Suprapubic skin (tissue), 4 donors: ENCODE measurements around the gene EFTUD2. TPM values are rescaled to one million over a fixed set of nuclear protein-coding genes. Genes with fewer than 3 reads are reported as not detected.
"Not testable (repeated sequence)": the region's sequence is repeated elsewhere in the genome, so short reads cannot be mapped to it uniquely, and the experiment has no call there.

Experiments
- DNase-seq, 2 donors: peaks; one replicate each; pipeline ENCODE4 v3.0.0-alpha.2; 2019; ENCODE audit warnings: low spot score in 2 of 2
- H3K27ac ChIP-seq: fragments of 200-600 bp; sonication (generic); one replicate; pipeline ENCODE4 v1.5.1; 2019
- H3K27me3 ChIP-seq: fragments of 200-600 bp; sonication (generic); one replicate; pipeline ENCODE4 v1.5.1; 2019
- H3K36me3 ChIP-seq: fragments of 200-600 bp; sonication (generic); one replicate; pipeline ENCODE4 v1.5.1; 2019
- H3K4me1 ChIP-seq: fragments of 200-600 bp; sonication (generic); one replicate; pipeline ENCODE4 v1.5.1; 2019
- H3K4me3 ChIP-seq: fragments of 200-600 bp; sonication (generic); one replicate; pipeline ENCODE4 v1.5.1; 2019; ENCODE audit warnings: mild to moderate bottlenecking
- H3K9me3 ChIP-seq: fragments of 200-600 bp; sonication (generic); one replicate; pipeline ENCODE4 v1.5.1; 2019
- EP300 ChIP-seq: sonication (generic); formaldehyde crosslinking; IDR thresholded peaks from one replicate; pipeline ENCODE4 v1.6.1; 2017; ENCODE audit warnings: antibody characterized with exemption
- POLR2A ChIP-seq, 2 donors: fragments of 450-650 bp; IDR thresholded peaks; one replicate each; pipeline ENCODE4 v1.6.1; 2017; ENCODE audit warnings: antibody characterized with exemption in 2 of 2, mild to moderate bottlenecking in 2 of 2, moderate library complexity in 2 of 2
- POLR2AphosphoS5 ChIP-seq, 3 donors: sonication (generic); formaldehyde crosslinking; IDR thresholded peaks; one replicate each; pipeline ENCODE4 v1.6.1; 2017; ENCODE audit warnings: antibody characterized with exemption in 3 of 3
- WGBS: methylation state at CpG from one replicate; pipeline ENCODE4 v1.1.5; 2018; 5-methylcytosine and 5-hydroxymethylcytosine counted together
- total RNA-seq, 4 donors: library from RNA; depleted of rRNA; stranded (reverse); fragments of >200 nt; gene quantifications; one replicate each; pipeline ENCODE4 v1.1.0, GENCODE V29; 2016
- TF ChIP-seq, protein P1 (sequence below), 2 donors: fragments of 200-600 bp in 1 of 2; fragments of 450-650 bp in 1 of 2; sonication (generic) in 1 of 2; IDR thresholded peaks; one replicate each; pipeline ENCODE4 v1.5.1; 2016 to 2019; ENCODE audit warnings: antibody characterized with exemption in 2 of 2, mild to moderate bottlenecking in 1 of 2, moderate library complexity in 1 of 2

Gene EFTUD2
- total RNA-seq, 4 donors from 2014 or later = 46.6 to 114 (median 94.7) TPM

DNA sequence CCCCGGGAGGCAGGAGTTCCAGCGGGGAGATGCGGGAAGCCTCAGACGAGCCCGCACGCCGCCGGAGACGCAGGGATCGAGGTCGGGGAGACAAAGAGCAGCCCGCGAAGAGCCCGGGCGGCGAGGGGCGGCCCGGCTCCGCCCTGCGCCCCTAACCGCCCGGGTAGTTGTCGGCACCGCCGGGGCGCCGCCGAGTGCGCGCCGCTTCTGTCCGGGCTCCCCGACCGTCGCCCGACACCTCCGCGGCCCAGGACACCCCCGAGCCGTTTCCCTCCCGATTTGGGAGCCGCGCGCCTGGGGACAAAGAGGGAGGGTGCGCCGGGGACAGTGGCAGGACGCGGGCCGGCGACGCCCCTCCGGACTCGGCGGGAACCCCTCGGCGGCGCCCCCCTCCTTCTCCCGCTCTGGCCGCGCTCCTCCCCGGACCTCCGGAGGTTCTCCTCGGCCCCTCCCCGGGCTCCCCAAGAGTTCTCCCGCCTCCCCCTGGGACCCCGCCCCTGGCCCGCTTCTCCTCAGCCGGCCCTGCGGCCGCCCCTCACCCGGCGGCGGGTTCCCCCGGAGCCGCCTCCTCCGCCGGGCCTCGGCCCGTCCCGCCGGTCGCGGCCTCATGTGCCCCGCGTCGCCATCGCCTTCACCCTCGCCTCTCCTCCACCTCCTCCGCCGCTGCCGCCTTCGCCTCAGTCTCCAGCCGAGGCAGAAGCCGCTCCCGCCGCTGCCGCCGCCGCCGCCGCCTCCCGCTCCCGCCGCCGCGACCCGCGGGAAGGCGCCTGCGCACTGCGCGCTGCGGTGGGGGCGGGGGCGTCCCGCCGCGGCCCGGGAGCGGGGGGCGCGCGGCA, 69.5 kb downstream of the EFTUD2 start, which contains the start of gene GJC1:
Gene GJC1 (minus strand): TSS at position 765 of the 836 bp plus-strand sequence. CDS start 24,470 bp downstream, outside the sequence.
- peaks cover 92% of the 10 kb centered on the region for H3K27me3 ChIP-seq
- TF ChIP-seq, protein P1, sequence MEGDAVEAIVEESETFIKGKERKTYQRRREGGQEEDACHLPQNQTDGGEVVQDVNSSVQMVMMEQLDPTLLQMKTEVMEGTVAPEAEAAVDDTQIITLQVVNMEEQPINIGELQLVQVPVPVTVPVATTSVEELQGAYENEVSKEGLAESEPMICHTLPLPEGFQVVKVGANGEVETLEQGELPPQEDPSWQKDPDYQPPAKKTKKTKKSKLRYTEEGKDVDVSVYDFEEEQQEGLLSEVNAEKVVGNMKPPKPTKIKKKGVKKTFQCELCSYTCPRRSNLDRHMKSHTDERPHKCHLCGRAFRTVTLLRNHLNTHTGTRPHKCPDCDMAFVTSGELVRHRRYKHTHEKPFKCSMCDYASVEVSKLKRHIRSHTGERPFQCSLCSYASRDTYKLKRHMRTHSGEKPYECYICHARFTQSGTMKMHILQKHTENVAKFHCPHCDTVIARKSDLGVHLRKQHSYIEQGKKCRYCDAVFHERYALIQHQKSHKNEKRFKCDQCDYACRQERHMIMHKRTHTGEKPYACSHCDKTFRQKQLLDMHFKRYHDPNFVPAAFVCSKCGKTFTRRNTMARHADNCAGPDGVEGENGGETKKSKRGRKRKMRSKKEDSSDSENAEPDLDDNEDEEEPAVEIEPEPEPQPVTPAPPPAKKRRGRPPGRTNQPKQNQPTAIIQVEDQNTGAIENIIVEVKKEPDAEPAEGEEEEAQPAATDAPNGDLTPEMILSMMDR (IDR thresholded peaks at IDR 0.05) = no peak
- TF ChIP-seq EP300 = no peak
- TF ChIP-seq POLR2AphosphoS5 (IDR thresholded peaks at IDR 0.05) = no peak
- TF ChIP-seq POLR2A (IDR thresholded peaks at IDR 0.05) = no peak
- H3K36me3 ChIP-seq = no peaks in the 10 kb centered on the region
- H3K4me1 ChIP-seq = peaks cover 17% of the 10 kb centered on the region
- WGBS = 0% methylated on average over 19 of the region's 123 CpGs
- no peaks in the 10 kb centered on the region for H3K9me3 ChIP-seq
- peak within 1 kb of the TSS; percentile 65 for H3K27ac ChIP-seq
- no peak for DNase-seq
- peak within 1 kb of the TSS; percentile 58 for H3K4me3 ChIP-seq

DNA sequence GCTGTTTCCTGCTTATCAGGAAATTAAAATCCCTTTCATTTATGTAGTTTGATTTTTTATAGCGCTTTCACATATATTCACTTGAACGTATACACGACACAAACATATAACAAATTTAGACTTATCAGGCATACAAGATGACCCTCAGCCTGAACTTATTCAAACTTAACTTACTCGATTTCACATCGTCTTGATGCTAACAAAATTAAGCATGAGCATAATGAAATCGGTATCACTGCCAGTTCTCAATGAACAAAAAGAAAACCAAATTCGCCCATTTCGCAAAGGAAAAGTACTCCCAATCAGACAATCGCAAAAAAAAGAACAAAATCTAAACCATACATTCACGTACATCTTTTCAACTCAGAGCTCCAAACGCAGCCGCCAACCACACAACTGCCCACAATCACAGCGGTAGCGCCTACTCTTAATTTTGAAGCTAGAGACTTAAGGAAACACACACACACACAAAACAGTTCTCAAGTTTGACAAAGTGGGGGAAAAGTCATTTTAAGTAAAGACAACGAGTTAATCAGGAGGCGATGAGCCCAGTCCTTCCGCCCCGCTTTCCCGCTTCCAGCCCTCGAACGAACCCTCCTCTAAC, 70.2 kb downstream of the EFTUD2 start:
- WGBS = 9% methylated on average over 21 of the region's 21 CpGs
- H3K27me3 ChIP-seq = peaks cover 87% of the 10 kb centered on the region

DNA sequence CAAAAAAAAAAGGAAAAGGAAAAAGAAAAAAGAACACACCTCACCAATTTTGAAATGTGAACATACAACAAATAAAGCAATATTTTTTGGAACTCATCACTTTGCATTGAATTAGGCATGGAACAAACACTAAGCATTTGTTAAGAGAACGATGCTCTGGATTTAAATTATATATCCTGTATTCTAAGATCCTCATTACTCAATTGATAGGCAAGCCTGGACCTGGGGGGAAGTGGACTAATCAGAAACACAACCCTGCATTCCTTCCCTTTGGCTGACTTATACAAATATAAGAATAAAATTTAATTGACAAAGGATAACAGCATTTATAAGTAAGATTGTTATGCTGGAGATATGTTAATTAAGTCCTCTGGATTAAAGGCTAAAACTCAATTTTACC, 71.4 kb downstream of the EFTUD2 start:
- Histone ChIP-seq H3K27ac (no peak overlapping the region), H3K4me1 (peaks cover 17% of the 10 kb centered on the region), H3K27me3 (peaks cover 84% of the 10 kb centered on the region), H3K9me3 (no peaks in the 10 kb centered on the region), H3K36me3 (no peaks in the 10 kb centered on the region), H3K4me3 (no peak overlapping the region)
- no peak for DNase-seq
- 69% methylated on average over 1 of the region's 1 CpG for WGBS
- TF ChIP-seq EP300 = no peak

More for the DNA sequence above, 70.2 kb downstream of the EFTUD2 start:
- no peak for DNase-seq
- peaks cover 17% of the 10 kb centered on the region for H3K4me1 ChIP-seq
- H3K9me3 ChIP-seq = no peaks in the 10 kb centered on the region
- H3K27ac ChIP-seq = peak overlapping the region; percentile 65
- no peaks in the 10 kb centered on the region for H3K36me3 ChIP-seq
- peak overlapping the region; percentile 58 for H3K4me3 ChIP-seq
- no peak for TF ChIP-seq POLR2A (IDR thresholded peaks at IDR 0.05)
- TF ChIP-seq, protein P1 (IDR thresholded peaks at IDR 0.05) = no peak
- TF ChIP-seq EP300 = no peak
- no peak for TF ChIP-seq POLR2AphosphoS5 (IDR thresholded peaks at IDR 0.05)

DNA sequence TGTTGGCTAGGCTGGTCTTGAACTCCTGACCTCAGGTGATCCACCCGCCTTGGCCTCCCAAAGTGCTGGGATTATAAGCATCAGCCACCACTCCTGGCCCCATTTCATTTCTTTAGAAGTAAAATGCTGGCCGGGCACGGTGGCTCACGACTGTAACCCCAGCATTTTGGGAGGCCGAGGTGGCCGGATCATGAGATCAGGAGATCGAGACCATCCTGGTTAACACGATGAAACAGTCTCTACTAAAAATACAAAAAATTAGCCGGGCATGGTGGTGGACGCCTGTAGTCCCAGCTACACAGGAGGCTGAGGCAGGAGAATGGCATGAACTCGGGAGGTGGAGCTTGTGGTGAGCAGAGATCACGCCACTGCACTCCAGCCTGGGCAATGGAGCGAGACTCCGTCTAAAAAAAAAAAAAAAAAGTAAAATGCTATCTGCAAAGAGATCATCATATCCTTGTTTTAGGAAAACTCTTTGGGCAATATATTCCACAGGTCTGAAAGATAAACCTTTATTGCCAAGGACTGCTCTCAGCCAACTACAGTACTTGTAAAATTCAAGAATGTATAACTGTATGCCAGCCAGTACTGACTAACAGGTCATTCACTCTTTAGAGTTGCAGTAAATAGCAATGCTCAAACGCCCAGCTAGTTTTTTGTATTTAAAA, 73.0 kb downstream of the EFTUD2 start:
- H3K27ac ChIP-seq = no peak overlapping the region

DNA sequence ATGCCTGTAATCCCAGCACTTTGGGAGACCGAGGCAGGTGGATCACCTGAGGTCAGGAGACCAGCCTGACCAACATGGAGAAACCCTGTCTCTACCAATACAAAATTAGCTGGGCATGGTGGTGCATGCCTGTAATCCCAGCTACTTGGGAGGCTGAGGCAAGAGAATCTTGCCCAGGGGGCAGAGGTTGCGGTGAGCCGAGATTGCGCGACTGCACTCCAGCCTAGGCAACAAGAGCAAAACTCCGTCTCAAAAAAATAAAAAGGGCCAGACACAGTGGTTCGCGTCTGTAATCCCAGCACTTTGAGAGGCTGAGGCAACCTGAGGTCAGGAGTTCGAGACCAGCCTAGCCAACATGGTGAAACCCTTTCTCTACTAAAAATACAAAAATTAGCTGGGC, 74.0 kb downstream of the EFTUD2 start:
- 92% methylated on average over 9 of the region's 9 CpGs for WGBS
- Histone ChIP-seq H3K4me1 (peaks cover 14% of the 10 kb centered on the region), H3K27me3 (peaks cover 59% of the 10 kb centered on the region)
- not testable (repeated sequence) for H3K27ac ChIP-seq, H3K9me3 ChIP-seq, H3K36me3 ChIP-seq, H3K4me3 ChIP-seq
- peak in 1 of 2 donors; percentile 7 for DNase-seq

More for the DNA sequence above, 73.0 kb downstream of the EFTUD2 start:
- Histone ChIP-seq H3K4me1 (peaks cover 17% of the 10 kb centered on the region), H3K27me3 (peaks cover 69% of the 10 kb centered on the region), H3K9me3 (no peaks in the 10 kb centered on the region), H3K36me3 (no peaks in the 10 kb centered on the region), H3K4me3 (no peak overlapping the region)
- TF ChIP-seq POLR2AphosphoS5 (IDR thresholded peaks at IDR 0.05) (no peak), EP300 (no peak), POLR2A (IDR thresholded peaks at IDR 0.05) (no peak)
- TF ChIP-seq, protein P1 (IDR thresholded peaks at IDR 0.05) = no peak
- peak in 1 of 2 donors; percentile 35 for DNase-seq
- WGBS = 89% methylated on average over 15 of the region's 15 CpGs
